Common myeloid progenitor, CD34-positive (primary cell): ENCODE data around the gene KLHL29.

Experiments
- CTCF ChIA-PET: fragments of 350-600 bp; sonication (Branson Sonifier 250); formaldehyde crosslinking; loops from one replicate; lab custom pipeline; 2021; ENCODE audit warnings: antibody characterized with exemption; lab: Charles Lee
- POLR2A ChIA-PET: fragments of 350-600 bp; sonication (Branson Sonifier 250); formaldehyde crosslinking; loops from one replicate; lab custom pipeline; 2021; ENCODE audit warnings: antibody characterized with exemption; lab: Charles Lee
- DNase-seq, 3 donors: peaks; one replicate each; pipeline versions ENCODE4 v3.0.0 to v3.0.0-alpha.2; 2013
- H3K27ac ChIP-seq, 2 experiments: 1 replicate in 1 of 2; 2 replicates in 1 of 2; pipeline ENCODE4 v1.7.0; 2013; ENCODE audit warnings: inconsistent platforms in 2 of 2, low read length in 2 of 2, mild to moderate bottlenecking in 2 of 2, low read depth in 1 of 2, moderate library complexity in 1 of 2; ENCODE audit not compliant: severe bottlenecking in 2 of 2, insufficient read depth in 1 of 2, poor library complexity in 1 of 2
- H3K27me3 ChIP-seq, 5 experiments: replicated peaks in 2 of 5; 1 replicate in 3 of 5; 2 replicates in 2 of 5; pipeline versions ENCODE4 v1.6.1 to v1.7.0; 2013; ENCODE audit warnings: low read length in 4 of 5, mild to moderate bottlenecking in 2 of 5, moderate library complexity in 2 of 5, inconsistent platforms in 1 of 5; ENCODE audit not compliant: insufficient read depth in 5 of 5, control insufficient read depth in 4 of 5
- H3K36me3 ChIP-seq, 4 experiments: 1 replicate in 2 of 4; 2 replicates in 2 of 4; pipeline versions ENCODE4 v1.6.1 to v1.7.0; 2013; ENCODE audit warnings: low read length in 3 of 4, control low read depth in 1 of 4, mild to moderate bottlenecking in 1 of 4; ENCODE audit not compliant: control insufficient read depth in 4 of 4, insufficient read depth in 4 of 4
- H3K4me1 ChIP-seq, 4 experiments: 1 replicate in 3 of 4; 2 replicates in 1 of 4; pipeline versions ENCODE4 v1.6.1 to v1.7.1; 2013; ENCODE audit warnings: low read length in 3 of 4, mild to moderate bottlenecking in 3 of 4, control low read depth in 1 of 4, inconsistent platforms in 1 of 4, moderate library complexity in 1 of 4; ENCODE audit not compliant: control insufficient read depth in 4 of 4, insufficient read depth in 4 of 4; ENCODE audit errors: control extremely low read depth in 1 of 4
- H3K4me3 ChIP-seq, 7 experiments: 1 replicate in 4 of 7; 2 replicates in 3 of 7; pipeline versions ENCODE4 v1.5.1 to v1.7.0; 2013; ENCODE audit warnings: mild to moderate bottlenecking in 7 of 7, low read length in 6 of 7, moderate library complexity in 6 of 7, inconsistent platforms in 2 of 7, low read depth in 2 of 7, control low read depth in 1 of 7; ENCODE audit not compliant: insufficient read depth in 4 of 7, control insufficient read depth in 1 of 7; ENCODE audit errors: extremely low read depth in 1 of 7
- H3K9me3 ChIP-seq, 5 experiments: 1 replicate in 4 of 5; 2 replicates in 1 of 5; pipeline versions ENCODE4 v1.6.1 to v1.7.1; 2013; ENCODE audit warnings: low read length in 4 of 5, mild to moderate bottlenecking in 2 of 5, inconsistent platforms in 1 of 5, low read depth in 1 of 5, moderate library complexity in 1 of 5; ENCODE audit not compliant: control insufficient read depth in 4 of 5, insufficient read depth in 2 of 5; ENCODE audit errors: control extremely low read depth in 1 of 5
- WGBS: methylation state at CpG from one replicate; pipeline ENCODE4 v1.1.5; 2013; ENCODE audit not compliant: insufficient coverage; 5-methylcytosine and 5-hydroxymethylcytosine counted together

Gene KLHL29

DNA sequence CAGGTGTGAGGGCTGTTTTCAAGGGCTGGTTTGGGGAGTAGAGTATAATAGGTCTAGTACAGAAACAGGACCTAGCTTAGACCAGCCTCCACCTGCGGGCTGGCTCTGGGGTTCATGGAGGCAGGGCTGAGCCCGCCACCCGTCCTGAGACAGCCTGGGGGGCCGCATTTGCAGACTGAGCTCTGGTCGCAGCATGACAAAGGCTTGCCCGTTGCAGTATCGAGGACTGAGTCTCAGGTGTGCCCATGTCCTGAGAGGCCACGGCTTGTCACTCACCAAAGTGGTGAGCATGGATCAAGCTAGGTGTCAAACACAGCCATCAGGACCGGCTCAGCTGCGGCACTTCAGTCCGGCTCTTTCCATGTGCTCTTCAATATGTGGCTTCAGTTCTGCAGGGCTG is 144.7 kb downstream of the KLHL29 start:
- ChIA-PET CTCF (no interaction called here), POLR2A (no interaction called here)
- Histone ChIP-seq H3K9me3 (no peaks in the 10 kb centered on the region), H3K27me3 (peaks cover 0 to 17% (median 5%) of the 10 kb centered on the region in 5 experiments), H3K4me3 (no peak overlapping the region), H3K27ac (no peak overlapping the region), H3K36me3 (no peaks in the 10 kb centered on the region), H3K4me1 (peaks cover 0 to 13% (median 3%) of the 10 kb centered on the region in 4 experiments)
- 96% methylated on average over 11 of the region's 11 CpGs for WGBS
- no peak for DNase-seq

GRCh38 chr2:23530206-23530908 is 145.4 kb downstream of the KLHL29 start:
- ChIA-PET CTCF (no interaction called here), POLR2A (no interaction called here)
- Histone ChIP-seq H3K36me3 (no peaks in the 10 kb centered on the region), H3K9me3 (no peaks in the 10 kb centered on the region), H3K27me3 (peaks cover 0 to 17% (median 2%) of the 10 kb centered on the region in 5 experiments), H3K27ac (no peak overlapping the region), H3K4me3 (no peak overlapping the region), H3K4me1 (peaks cover 0 to 13% (median 3%) of the 10 kb centered on the region in 4 experiments)
- no peak for DNase-seq
- 96% methylated on average over 10 of the region's 12 CpGs for WGBS

DNA sequence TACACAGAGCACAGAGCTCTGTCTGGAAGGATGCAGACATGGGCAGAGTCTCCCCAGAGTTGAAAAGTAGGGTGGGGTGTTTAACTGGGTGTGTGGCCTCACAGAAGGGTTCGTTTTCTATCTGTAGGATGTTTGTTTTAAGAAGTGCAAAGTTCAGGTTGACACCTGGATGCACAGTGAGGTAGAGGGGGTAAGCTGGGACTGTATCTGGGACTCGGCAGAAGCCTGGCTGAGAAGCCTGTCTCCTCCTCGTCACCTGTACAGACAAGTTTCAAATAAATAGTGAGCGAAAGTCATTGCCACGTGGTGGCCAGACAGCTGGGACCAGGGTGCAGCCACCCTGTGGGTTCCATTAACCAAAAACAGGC is 145.9 kb downstream of the KLHL29 start:
- Histone ChIP-seq H3K36me3 (no peaks in the 10 kb centered on the region), H3K4me1 (peaks cover 0 to 13% (median 3%) of the 10 kb centered on the region in 4 experiments), H3K27me3 (peaks cover 0 to 17% (median 2%) of the 10 kb centered on the region in 5 experiments), H3K27ac (no peak overlapping the region), H3K4me3 (no peak overlapping the region), H3K9me3 (no peaks in the 10 kb centered on the region)
- WGBS = 97% methylated on average over 4 of the region's 5 CpGs
- no peak for DNase-seq
- POLR2A ChIA-PET = no interaction called here
- CTCF ChIA-PET = no interaction called here

DNA sequence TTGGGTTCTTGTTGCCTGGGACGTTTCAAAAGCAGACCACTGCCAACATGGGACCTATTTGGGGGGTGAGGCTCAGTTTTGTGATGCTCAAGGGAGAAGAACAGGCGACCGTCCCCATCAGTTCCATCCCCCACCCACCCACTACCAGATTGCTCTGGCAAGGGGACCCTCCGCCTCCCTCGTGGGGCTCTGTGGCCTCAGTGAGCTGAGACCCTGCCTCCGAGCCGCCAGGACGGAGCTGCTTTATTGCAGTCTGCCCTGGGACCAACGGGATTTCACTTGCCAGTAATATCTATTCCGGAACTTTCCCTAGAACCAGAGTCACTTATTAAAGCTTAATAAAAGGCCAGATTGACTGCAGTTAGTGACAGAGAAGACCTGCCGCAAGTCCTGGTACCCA is 146.3 kb downstream of the KLHL29 start:
- ChIA-PET POLR2A (no interaction called here), CTCF (no interaction called here)
- no peak for DNase-seq
- Histone ChIP-seq H3K4me3 (no peak overlapping the region), H3K27me3 (peaks cover 0 to 17% (median 0%) of the 10 kb centered on the region in 5 experiments), H3K9me3 (no peaks in the 10 kb centered on the region), H3K4me1 (peaks cover 0 to 13% (median 3%) of the 10 kb centered on the region in 4 experiments), H3K36me3 (no peaks in the 10 kb centered on the region), H3K27ac (no peak overlapping the region)
- 96% methylated on average over 9 of the region's 11 CpGs for WGBS

DNA sequence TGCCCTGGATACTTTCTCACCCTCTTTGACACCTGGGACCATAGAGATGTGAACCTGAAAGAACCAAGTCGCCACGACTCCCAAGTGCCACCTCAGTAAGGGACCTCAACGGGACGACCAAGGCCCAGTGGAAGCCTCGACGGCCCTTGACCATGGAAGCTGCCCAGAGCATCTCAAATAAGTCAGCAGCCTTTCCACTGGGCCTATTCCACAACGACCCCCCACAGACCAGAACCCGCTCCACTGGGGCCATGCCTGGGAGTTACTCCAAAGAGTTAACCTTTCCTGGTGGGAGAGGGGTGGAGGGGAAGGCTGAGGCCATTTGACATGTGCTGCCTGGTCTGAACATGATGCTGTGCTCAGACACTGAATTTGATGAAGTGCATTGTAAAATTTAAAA is 146.9 kb downstream of the KLHL29 start:
- ChIA-PET CTCF (interaction anchor here (1.0 to 1.8 kb wide), 4 partner anchors 8 to 13 kb away, joined by 3 to 5 read pairs (median 4); no protein-coding TSS in a partner anchor), POLR2A (interaction anchor here (0.6 kb wide), 1 partner anchor 70 kb away, joined by 3 read pairs; no protein-coding TSS in a partner anchor)
- H3K27ac ChIP-seq = no peak overlapping the region
- 80% methylated on average over 6 of the region's 8 CpGs for WGBS
- H3K27me3 ChIP-seq = peaks cover 0 to 12% (median 2%) of the 10 kb centered on the region in 5 experiments
- peaks cover 0 to 13% (median 3%) of the 10 kb centered on the region in 4 experiments for H3K4me1 ChIP-seq
- H3K4me3 ChIP-seq = peak overlapping the region in 1 of 7 experiments; percentile 46
- no peak for DNase-seq
- H3K36me3 ChIP-seq = no peaks in the 10 kb centered on the region
- H3K9me3 ChIP-seq = no peaks in the 10 kb centered on the region

- H3K4me3 ChIP-seq = peak overlapping the region in 2 of 7 experiments; percentile 46 to 54
- POLR2A ChIA-PET = no interaction called here
- no peaks in the 10 kb centered on the region for H3K36me3 ChIP-seq
- CTCF ChIA-PET = interaction anchor here (1.0 to 1.8 kb wide), 4 partner anchors 9 to 13 kb away, joined by 3 to 5 read pairs (median 4); no protein-coding TSS in a partner anchor
- no peak overlapping the region for H3K27ac ChIP-seq
- DNase-seq = peak in 2 of 3 donors; percentile 26 to 33
- WGBS = 91% methylated on average over 16 of the region's 23 CpGs
- H3K27me3 ChIP-seq = peaks cover 0 to 9% (median 2%) of the 10 kb centered on the region in 5 experiments
- H3K9me3 ChIP-seq = no peaks in the 10 kb centered on the region
- peaks cover 0 to 13% (median 3%) of the 10 kb centered on the region in 4 experiments for H3K4me1 ChIP-seq
Observed at GRCh38 chr2:23532391-23533337, 147.7 kb downstream of the KLHL29 start.
